GM18505 (cell line): ENCODE results near the gene POLD4.

ENCODE experiments used
- ATAC-seq: cut with Tn5 transposase; IDR thresholded peaks from one replicate; pipeline ENCODE4 v1.9.1; 2021; ENCODE audit not compliant: unreplicated experiment
- POLR2A ChIP-seq: IDR thresholded peaks from 4 replicates; pipeline ENCODE4 v1.6.1; 2011; ENCODE audit warnings: borderline replicate concordance; ENCODE audit not compliant: insufficient read depth, insufficient read length; ENCODE audit errors: extremely low read depth

The POLD4 gene

GRCh38 chr11:67308031-67308866 is 45.1 kb downstream of the POLD4 start:
- no peak for TF ChIP-seq POLR2A
- no peak for ATAC-seq

- TF ChIP-seq POLR2A = no peak
- ATAC-seq = no peak
These were observed 45.8 kb downstream of the POLD4 start for GRCh38 chr11:67307545-67308001.

GRCh38 chr11:67306769-67307544 is 46.4 kb downstream of the POLD4 start:
- TF ChIP-seq POLR2A = no peak

GRCh38 chr11:67304511-67305113 is 48.7 kb downstream of the POLD4 start:
- no peak for ATAC-seq
- no peak for TF ChIP-seq POLR2A

More at GRCh38 chr11:67306769-67307544, 46.4 kb downstream of the POLD4 start:
- no peak for ATAC-seq

- ATAC-seq = no peak
- TF ChIP-seq POLR2A = no peak
These were observed 49.4 kb downstream of the POLD4 start for GRCh38 chr11:67303835-67304411.

- TF ChIP-seq POLR2A = no peak
- no peak for ATAC-seq
These were observed 50.1 kb downstream of the POLD4 start, which contains the start of gene SSH3 for GRCh38 chr11:67303132-67303834. SSH3 (plus strand) TSS chr11:67303530; CDS start chr11:67303626, 96 bp downstream.

GRCh38 chr11:67302571-67303131 is 50.7 kb downstream of the POLD4 start:
- no peak for TF ChIP-seq POLR2A
- no peak for ATAC-seq

GRCh38 chr11:67301951-67302516 is 51.3 kb downstream of the POLD4 start:
- no peak for TF ChIP-seq POLR2A
- ATAC-seq = no peak

GRCh38 chr11:67301313-67301921 is 51.9 kb downstream of the POLD4 start:
- ATAC-seq = no peak
- no peak for TF ChIP-seq POLR2A
